Small intestine (tissue), 7 donors: Measurements from ENCODE around the gene TMEM273. TPM values are rescaled to one million over a fixed set of nuclear protein-coding genes. Genes with fewer than 3 reads are reported as not detected.

Source experiments
- DNase-seq, 2 donors: peaks; one replicate each; pipeline versions ENCODE4 v3.0.0 to v3.0.0-alpha.2; 2013
- FAIRE-seq: peaks from 2 replicates; lab custom pipeline; 2012; peaks lifted over from hg19 to GRCh38; lab: Jason Lieb, UNC
- H3K27ac ChIP-seq, 3 donors: one replicate each; pipeline ENCODE4 v1.5.1; 2013; ENCODE audit warnings: low read length in 2 of 3, mild to moderate bottlenecking in 2 of 3, control low read depth in 1 of 3, inconsistent platforms in 1 of 3, low read depth in 1 of 3, moderate library complexity in 1 of 3
- H3K27me3 ChIP-seq, 3 donors: one replicate each; pipeline ENCODE4 v1.6.1; 2013; ENCODE audit warnings: low read length in 3 of 3, inconsistent platforms in 1 of 3; ENCODE audit not compliant: control insufficient read depth in 3 of 3, insufficient read depth in 3 of 3
- H3K36me3 ChIP-seq, 3 donors: one replicate each; pipeline ENCODE4 v1.6.1; 2013; ENCODE audit warnings: low read length in 3 of 3, inconsistent platforms in 1 of 3, low read depth in 1 of 3, mild to moderate bottlenecking in 1 of 3, moderate library complexity in 1 of 3; ENCODE audit not compliant: control insufficient read depth in 3 of 3, insufficient read depth in 2 of 3
- H3K4me1 ChIP-seq, 3 donors: one replicate each; pipeline ENCODE4 v1.6.1; 2013; ENCODE audit warnings: low read length in 2 of 3, inconsistent platforms in 1 of 3, low read depth in 1 of 3, mild to moderate bottlenecking in 1 of 3, moderate library complexity in 1 of 3; ENCODE audit not compliant: control insufficient read depth in 3 of 3, insufficient read depth in 2 of 3
- H3K4me3 ChIP-seq, 3 donors: one replicate each; pipeline ENCODE4 v1.5.1; 2013; ENCODE audit warnings: low read length in 3 of 3, control low read depth in 1 of 3, inconsistent platforms in 1 of 3, low read depth in 1 of 3, mild to moderate bottlenecking in 1 of 3, moderate library complexity in 1 of 3
- H3K9me3 ChIP-seq, 2 donors: one replicate each; pipeline ENCODE4 v1.6.1; 2013; ENCODE audit warnings: low read depth in 1 of 2, low read length in 1 of 2; ENCODE audit not compliant: control insufficient read depth in 2 of 2, insufficient read depth in 1 of 2
- WGBS, 3 donors: extraction: QIAGEN DNeasy Blood & Tissue Kit; methylation state at CpG; one replicate each; pipeline ENCODE4 v1.1.7; 2013; 5-methylcytosine and 5-hydroxymethylcytosine counted together
- polyA plus RNA-seq, 4 donors: library from polyadenylated mRNA; stranded (reverse) in 3 of 4; unstranded in 1 of 4; fragments of 200-250 nt in 3 of 4; fragments of 120-200 nt in 1 of 4; gene quantifications; one replicate each; pipeline versions ENCODE4 v1.2.1 to v1.2.3, GENCODE V29; 2013
- donor health status: healthy with polysubstance abuse.
- donor health status: control.
- donor health status: control.
- donor health status: Bipolar disorder and iron deficiency.
- donor health status: healthy.

The TMEM273 gene
- polyA plus RNA-seq, 4 donors = 1.8 to 19.9 (median 3.4) TPM

DNA sequence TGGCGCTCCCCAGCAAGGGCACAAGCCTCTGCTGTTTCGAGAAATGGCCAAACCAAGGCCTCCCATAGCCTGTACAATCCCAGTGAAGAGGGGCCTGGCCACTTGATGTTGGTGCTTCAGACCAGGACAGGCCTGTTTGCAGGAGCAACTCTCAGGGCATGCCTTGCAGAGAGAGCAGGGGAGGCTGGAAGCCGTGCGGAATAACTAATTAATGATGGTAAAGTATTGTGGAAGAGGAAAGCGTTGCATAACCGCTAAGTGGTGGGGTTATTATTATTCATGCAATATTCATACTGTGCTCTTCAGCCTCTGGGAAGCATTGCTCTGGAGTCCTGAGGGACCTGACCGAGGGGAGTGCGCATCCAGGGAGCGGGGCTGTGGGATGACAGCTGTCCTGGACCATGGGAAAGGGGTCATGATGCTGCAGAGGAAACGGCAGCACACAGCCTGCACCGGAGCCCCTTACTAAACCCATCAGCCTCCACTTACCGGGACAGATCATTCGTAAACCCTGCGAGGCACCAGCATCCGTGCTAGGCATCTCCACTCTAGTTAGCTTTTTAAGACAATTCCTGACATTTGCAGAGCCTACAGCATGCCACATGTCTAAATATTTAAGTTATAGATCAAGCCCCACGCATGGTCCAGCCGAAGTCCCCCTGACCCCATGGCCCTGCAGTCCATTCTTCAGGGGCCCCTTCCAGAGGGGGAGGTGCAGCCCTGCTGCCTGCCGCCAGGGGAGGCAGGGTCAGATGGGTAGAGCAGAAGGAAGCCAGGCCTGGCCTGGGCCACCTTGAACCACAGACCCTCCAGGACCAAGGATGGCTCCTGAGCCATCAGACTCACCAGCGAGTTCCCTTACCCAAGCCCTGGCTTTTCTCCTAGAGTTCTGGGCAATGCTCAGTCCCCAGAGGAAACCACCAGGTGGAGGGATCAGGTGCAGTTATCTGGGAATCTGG, 11.6 kb downstream of the TMEM273 start:
- WGBS, 3 donors = 88 to 94% (median 91%) methylated on average over 19 of the region's 19 CpGs
- Histone ChIP-seq H3K36me3 (no peaks in the 10 kb centered on the region), H3K27me3 (no peaks in the 10 kb centered on the region), H3K27ac (peak overlapping the region in 1 of 3 donors; percentile 91), H3K9me3 (no peaks in the 10 kb centered on the region), H3K4me3 (no peak overlapping the region), H3K4me1 (peaks cover 0 to 18% (median 5%) of the 10 kb centered on the region in 3 donors)
- FAIRE-seq (no peak), DNase-seq (no peak)

DNA sequence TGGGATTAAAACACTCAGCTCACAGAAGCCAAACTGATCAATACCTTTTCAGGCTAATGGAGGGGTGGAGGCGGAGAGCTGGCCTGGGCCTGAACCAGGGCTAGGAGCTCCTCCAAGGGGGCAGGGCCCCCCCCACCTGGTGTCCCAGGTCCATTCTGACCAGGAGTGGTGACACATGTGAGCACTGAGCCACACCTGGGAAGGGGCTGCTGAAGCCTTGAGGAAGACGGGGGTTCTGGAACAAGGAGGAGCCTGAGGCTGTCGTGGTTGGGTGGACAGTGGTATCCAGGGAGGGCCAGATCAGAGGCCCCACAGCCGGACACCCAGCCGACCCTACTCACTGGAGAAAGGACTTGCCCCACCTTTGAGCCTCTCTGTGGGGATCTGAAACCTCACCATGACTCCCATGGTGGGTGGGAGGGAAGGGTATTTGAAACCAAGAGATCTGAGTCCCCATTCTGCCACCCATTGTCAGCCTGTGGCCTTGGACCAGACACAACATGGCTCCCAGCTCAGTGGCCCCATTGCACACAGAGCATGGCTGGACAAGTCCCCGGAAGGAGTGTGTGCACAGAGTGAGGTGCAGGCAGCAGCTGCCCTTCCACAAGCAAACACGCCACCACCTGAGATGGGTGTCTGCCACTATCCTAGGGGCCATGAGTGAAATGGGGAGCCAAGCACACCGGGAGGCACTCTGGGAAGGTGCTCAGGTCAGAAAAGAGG, 12.4 kb downstream of the TMEM273 start:
- H3K36me3 ChIP-seq = no peaks in the 10 kb centered on the region
- WGBS, 3 donors = 88 to 96% (median 93%) methylated on average over 8 of the region's 8 CpGs
- H3K4me1 ChIP-seq = peaks cover 0 to 18% (median 5%) of the 10 kb centered on the region in 3 donors
- no peak overlapping the region for H3K27ac ChIP-seq
- no peaks in the 10 kb centered on the region for H3K27me3 ChIP-seq
- no peak for DNase-seq
- H3K4me3 ChIP-seq = no peak overlapping the region
- FAIRE-seq = no peak
- no peaks in the 10 kb centered on the region for H3K9me3 ChIP-seq

DNA sequence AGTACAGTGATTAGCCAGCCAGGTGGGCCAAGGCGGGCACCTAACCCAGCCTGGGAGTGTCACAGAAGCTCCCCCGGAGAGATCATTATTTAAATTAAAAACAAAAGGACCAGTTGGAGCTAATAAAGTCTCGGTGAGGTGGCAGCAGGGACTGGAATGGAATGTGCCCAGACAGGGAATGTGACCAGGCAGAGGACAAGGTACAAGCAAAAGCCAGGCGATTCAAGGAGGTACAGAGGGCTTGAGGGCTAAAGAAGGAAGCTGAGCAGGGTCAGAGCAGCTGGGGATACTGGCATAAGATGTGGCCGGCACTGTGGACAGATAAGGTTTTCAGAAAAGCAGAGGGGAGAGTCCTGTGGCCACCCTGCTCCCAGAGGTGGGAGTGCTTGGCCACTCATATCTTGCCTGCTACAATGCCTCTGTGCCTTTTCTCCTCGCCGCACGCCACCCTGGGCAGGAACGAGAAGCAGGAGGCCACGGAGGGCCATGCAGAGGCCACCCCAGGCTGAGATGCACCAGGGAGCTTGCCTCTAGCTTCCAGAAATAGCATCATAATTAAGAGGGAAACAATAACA, 13.2 kb downstream of the TMEM273 start:
- no peak for FAIRE-seq
- WGBS, 3 donors = 54 to 80% (median 62%) methylated on average over 10 of the region's 10 CpGs
- H3K4me3 ChIP-seq = no peak overlapping the region
- peaks cover 0 to 18% (median 5%) of the 10 kb centered on the region in 3 donors for H3K4me1 ChIP-seq
- no peaks in the 10 kb centered on the region for H3K36me3 ChIP-seq
- no peak overlapping the region for H3K27ac ChIP-seq
- H3K9me3 ChIP-seq = no peaks in the 10 kb centered on the region
- DNase-seq = peak in 1 of 2 donors; percentile 39
- no peaks in the 10 kb centered on the region for H3K27me3 ChIP-seq

DNA sequence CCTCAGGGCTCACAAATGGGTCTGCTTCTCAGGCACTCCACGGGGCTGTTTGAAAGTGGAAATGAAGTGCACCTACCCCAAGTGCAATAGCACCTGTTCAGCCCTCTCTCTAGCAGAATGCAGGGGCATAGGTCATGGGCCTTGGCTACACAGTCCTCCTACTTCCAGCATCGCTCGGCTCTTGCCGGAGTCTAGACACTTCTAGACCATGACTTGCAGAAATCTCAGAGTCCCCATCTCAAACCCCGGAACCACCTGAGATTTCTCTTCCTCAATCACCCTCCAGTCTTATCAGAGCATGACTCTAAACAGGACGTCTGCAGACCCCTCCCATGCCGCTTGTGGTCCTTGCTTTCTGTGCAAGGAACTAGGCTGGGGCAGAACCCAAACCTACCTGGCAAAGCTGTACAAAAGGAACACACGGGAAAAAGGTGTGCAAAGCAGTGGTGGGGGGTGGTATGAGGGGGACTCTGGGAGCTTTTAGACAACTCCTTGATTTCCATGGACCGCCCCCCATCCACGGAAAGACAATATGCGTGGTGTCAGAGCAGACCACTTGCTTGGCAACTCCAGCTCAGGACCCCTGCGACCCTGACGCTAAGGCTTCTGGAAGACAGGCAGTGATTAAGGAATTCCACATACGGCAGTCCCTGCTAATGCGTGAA, 13.8 kb downstream of the TMEM273 start:
- FAIRE-seq = no peak
- WGBS, 3 donors = 52 to 75% (median 63%) methylated on average over 15 of the region's 15 CpGs
- H3K27ac ChIP-seq = no peak overlapping the region
- no peak overlapping the region for H3K4me3 ChIP-seq
- H3K27me3 ChIP-seq = no peaks in the 10 kb centered on the region
- no peak for DNase-seq
- H3K9me3 ChIP-seq = no peaks in the 10 kb centered on the region
- no peaks in the 10 kb centered on the region for H3K36me3 ChIP-seq
- peaks cover 0 to 18% (median 4%) of the 10 kb centered on the region in 3 donors for H3K4me1 ChIP-seq

DNA sequence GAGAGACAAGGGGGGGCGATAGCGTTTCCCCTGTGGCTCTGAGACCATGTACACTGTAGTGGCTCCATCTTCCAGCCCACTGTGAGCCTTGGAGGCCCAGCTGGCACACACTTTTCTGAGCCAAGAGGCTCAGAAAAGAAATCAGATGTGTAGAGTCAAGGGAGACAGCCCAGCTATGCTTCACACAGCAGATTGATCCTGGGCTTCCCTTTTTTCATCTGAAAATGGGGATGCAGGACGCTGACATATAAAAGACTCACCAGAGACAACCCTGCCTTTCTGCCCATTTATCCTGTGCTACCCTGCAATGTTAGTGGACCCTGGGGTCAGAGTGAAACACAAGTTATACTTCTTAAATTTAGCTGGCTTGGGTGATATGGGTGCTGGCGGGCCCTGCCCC, 14.3 kb downstream of the TMEM273 start:
- no peak for DNase-seq
- no peaks in the 10 kb centered on the region for H3K27me3 ChIP-seq
- H3K27ac ChIP-seq = no peak overlapping the region
- peaks cover 0 to 18% (median 3%) of the 10 kb centered on the region in 3 donors for H3K4me1 ChIP-seq
- no peaks in the 10 kb centered on the region for H3K9me3 ChIP-seq
- H3K4me3 ChIP-seq = no peak overlapping the region
- WGBS, 3 donors = 78 to 90% (median 86%) methylated on average over 4 of the region's 4 CpGs
- H3K36me3 ChIP-seq = no peaks in the 10 kb centered on the region
- no peak for FAIRE-seq

DNA sequence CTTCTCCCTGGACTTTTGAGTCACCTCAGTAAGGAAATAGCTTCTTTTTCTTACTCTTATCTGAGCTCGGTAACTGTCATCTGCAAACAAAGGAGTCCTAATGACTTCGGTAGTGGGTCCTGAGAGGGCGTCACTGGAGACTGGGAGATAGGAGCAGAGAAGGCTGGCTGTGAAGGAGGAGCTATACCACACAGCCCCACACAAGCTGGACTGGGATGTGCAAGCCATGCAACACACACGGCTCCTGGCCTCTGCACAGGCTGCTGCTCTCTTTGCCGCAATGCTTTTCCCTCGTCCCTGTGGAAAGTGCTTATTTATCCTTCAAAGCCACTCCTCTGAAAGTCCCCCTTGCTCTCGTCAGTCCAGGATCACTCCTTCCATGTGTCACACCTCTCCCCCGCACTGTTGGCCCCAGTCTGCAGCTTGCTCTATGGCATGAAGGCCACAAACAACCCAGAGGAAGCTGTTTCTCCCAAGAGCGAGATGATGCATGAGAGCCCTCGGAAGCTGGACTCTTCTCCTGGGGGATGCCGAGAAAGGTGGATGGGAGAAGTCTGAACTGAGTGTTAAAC, 14.9 kb downstream of the TMEM273 start:
- Histone ChIP-seq H3K4me1 (peaks cover 0 to 18% (median 3%) of the 10 kb centered on the region in 3 donors), H3K9me3 (no peaks in the 10 kb centered on the region), H3K36me3 (no peaks in the 10 kb centered on the region), H3K27me3 (no peaks in the 10 kb centered on the region), H3K4me3 (no peak overlapping the region), H3K27ac (no peak overlapping the region)
- no peak for DNase-seq
- FAIRE-seq = no peak
- WGBS, 3 donors = 72 to 85% (median 79%) methylated on average over 11 of the region's 11 CpGs

DNA sequence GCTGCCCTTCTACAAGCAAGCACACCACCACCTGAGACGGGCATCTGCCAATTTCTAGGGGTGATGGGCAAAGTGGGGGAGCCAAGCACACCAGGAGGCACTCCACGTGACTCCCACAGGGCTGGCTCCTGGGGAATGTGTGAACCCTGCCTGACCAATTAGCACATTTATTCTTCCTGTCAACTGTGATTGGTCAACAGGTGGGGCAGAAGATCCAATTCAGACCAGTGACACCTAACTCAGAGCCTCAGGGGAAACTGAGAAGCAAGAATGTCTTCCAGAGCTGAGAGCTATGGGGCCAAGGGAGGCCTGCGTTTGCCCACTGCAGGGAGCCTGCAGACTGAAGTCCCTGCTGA, 15.4 kb downstream of the TMEM273 start:
- no peak overlapping the region for H3K27ac ChIP-seq

More for the DNA sequence above, 15.4 kb downstream of the TMEM273 start:
- no peak for FAIRE-seq
- 74 to 87% (median 79%) methylated on average over 3 of the region's 3 CpGs for WGBS, 3 donors
- no peak for DNase-seq
- no peaks in the 10 kb centered on the region for H3K36me3 ChIP-seq
- H3K27me3 ChIP-seq = no peaks in the 10 kb centered on the region
- H3K9me3 ChIP-seq = no peaks in the 10 kb centered on the region
- H3K4me1 ChIP-seq = peaks cover 0 to 18% (median 3%) of the 10 kb centered on the region in 3 donors
- no peak overlapping the region for H3K4me3 ChIP-seq
